ENCODE results near the gene SLIT3. TPM values are rescaled to one million over a fixed set of nuclear protein-coding genes. Genes with fewer than 3 reads are reported as not detected.
A peak's percentile ranks its signal among the peaks of the same experiment; 100 is the strongest.

Gene SLIT3
- total and polyA plus RNA-seq, 2 experiments from 2014 or later: 0.59 to 0.71 TPM

DNA sequence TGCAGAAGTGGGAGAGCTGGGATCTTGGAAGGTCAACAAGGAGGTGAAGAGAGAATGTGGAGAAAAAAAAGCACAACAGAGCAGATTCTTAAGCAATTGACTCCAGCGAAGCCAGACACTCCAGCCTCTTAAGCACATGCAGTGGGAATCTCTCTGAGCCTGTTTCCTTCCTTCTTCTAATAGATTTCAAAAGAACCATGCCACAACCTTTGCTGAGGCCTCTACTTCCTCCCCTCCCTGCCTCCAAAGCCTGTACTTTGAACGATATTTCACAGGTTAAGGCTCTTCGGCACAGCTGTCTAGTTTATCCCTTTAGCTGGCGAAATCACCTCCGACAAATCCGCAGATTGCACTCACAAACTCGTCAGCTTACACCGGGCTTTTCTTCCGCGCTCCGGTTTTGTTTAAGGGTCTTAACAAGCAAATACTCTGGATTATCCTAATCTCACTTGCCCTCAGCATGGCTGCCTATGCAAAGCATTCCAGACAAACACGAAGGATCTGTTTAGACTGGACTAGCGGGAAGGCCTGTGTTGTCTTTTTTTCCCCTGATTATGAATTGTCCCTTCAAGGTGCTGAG is 510.2 kb downstream of the SLIT3 start:
- Histone ChIP-seq H4K20me1 (replicated peaks; ENCODE audit: insufficient read depth) (no peaks in the 10 kb centered on the region), H2AFZ (no peak overlapping the region), H3K79me2 (replicated peaks; ENCODE audit: insufficient read depth) (no peaks in the 10 kb centered on the region), H3K36me3 (ENCODE audit: insufficient read depth) (no peaks in the 10 kb centered on the region), H3K9me2 (ENCODE audit: insufficient read depth) (peaks cover 5% of the 10 kb centered on the region), H3K4me2 (no peak overlapping the region), H3K4me1 (ENCODE audit: insufficient read depth) (peaks cover 5% of the 10 kb centered on the region; the same call in 1 of the 2 replicates), H3K27ac (ENCODE audit: low read depth) (0 out of 2 replicates have a peak overlapping the region, but pooled peaks have one; percentile 14), H3K27me3 (ENCODE audit: insufficient read depth) (no peaks in the 10 kb centered on the region), H3F3A (replicated peaks; ENCODE audit: low read depth) (no peaks in the 10 kb centered on the region), H3K4me3 (no peak overlapping the region)
- Mint-ChIP-seq H3K9me3 (no peaks in the 10 kb centered on the region), H3K27me3 (ENCODE audit: insufficient read depth, low read depth, poor library complexity) (no peaks in the 10 kb centered on the region), H3K27ac (no peak overlapping the region), H3K4me1 (peaks cover 19% of the 10 kb centered on the region), H3K36me3 (ENCODE audit: low read depth) (no peaks in the 10 kb centered on the region), H3K4me3 (no peak overlapping the region)
- no peak for ATAC-seq
- DNase-seq (ENCODE audit: low spot score): no peak
- TF ChIP-seq STAT1 (IDR thresholded peaks at IDR 0.05; ENCODE audit: unreplicated experiment): no peak
- TF ChIP-seq EZH2phosphoT487 (IDR thresholded peaks at IDR 0.05; ENCODE audit: unreplicated experiment): no peak
- no peak for TF ChIP-seq POLR2AphosphoS5 (IDR thresholded peaks at IDR 0.05; ENCODE audit: low read depth)
- no peak for TF ChIP-seq NANOG (IDR thresholded peaks at IDR 0.05; ENCODE audit: borderline replicate concordance)
- TF ChIP-seq CREB1 (CRISPR knock-in tag; IDR thresholded peaks at IDR 0.05; ENCODE audit: low read depth): no peak
- no peak for TF ChIP-seq ZNF114 (CRISPR knock-in tag; IDR thresholded peaks at IDR 0.05)
- TF ChIP-seq, protein P1, sequence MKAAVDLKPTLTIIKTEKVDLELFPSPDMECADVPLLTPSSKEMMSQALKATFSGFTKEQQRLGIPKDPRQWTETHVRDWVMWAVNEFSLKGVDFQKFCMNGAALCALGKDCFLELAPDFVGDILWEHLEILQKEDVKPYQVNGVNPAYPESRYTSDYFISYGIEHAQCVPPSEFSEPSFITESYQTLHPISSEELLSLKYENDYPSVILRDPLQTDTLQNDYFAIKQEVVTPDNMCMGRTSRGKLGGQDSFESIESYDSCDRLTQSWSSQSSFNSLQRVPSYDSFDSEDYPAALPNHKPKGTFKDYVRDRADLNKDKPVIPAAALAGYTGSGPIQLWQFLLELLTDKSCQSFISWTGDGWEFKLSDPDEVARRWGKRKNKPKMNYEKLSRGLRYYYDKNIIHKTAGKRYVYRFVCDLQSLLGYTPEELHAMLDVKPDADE (IDR thresholded peaks at IDR 0.05): no peak
- TF ChIP-seq, protein P2, sequence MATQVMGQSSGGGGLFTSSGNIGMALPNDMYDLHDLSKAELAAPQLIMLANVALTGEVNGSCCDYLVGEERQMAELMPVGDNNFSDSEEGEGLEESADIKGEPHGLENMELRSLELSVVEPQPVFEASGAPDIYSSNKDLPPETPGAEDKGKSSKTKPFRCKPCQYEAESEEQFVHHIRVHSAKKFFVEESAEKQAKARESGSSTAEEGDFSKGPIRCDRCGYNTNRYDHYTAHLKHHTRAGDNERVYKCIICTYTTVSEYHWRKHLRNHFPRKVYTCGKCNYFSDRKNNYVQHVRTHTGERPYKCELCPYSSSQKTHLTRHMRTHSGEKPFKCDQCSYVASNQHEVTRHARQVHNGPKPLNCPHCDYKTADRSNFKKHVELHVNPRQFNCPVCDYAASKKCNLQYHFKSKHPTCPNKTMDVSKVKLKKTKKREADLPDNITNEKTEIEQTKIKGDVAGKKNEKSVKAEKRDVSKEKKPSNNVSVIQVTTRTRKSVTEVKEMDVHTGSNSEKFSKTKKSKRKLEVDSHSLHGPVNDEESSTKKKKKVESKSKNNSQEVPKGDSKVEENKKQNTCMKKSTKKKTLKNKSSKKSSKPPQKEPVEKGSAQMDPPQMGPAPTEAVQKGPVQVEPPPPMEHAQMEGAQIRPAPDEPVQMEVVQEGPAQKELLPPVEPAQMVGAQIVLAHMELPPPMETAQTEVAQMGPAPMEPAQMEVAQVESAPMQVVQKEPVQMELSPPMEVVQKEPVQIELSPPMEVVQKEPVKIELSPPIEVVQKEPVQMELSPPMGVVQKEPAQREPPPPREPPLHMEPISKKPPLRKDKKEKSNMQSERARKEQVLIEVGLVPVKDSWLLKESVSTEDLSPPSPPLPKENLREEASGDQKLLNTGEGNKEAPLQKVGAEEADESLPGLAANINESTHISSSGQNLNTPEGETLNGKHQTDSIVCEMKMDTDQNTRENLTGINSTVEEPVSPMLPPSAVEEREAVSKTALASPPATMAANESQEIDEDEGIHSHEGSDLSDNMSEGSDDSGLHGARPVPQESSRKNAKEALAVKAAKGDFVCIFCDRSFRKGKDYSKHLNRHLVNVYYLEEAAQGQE (IDR thresholded peaks at IDR 0.05; ENCODE audit: unreplicated experiment): no peak
- TF ChIP-seq ZNF331 (CRISPR knock-in tag; IDR thresholded peaks at IDR 0.05; ENCODE audit: low read depth): no peak
- TF ChIP-seq, protein P3, sequence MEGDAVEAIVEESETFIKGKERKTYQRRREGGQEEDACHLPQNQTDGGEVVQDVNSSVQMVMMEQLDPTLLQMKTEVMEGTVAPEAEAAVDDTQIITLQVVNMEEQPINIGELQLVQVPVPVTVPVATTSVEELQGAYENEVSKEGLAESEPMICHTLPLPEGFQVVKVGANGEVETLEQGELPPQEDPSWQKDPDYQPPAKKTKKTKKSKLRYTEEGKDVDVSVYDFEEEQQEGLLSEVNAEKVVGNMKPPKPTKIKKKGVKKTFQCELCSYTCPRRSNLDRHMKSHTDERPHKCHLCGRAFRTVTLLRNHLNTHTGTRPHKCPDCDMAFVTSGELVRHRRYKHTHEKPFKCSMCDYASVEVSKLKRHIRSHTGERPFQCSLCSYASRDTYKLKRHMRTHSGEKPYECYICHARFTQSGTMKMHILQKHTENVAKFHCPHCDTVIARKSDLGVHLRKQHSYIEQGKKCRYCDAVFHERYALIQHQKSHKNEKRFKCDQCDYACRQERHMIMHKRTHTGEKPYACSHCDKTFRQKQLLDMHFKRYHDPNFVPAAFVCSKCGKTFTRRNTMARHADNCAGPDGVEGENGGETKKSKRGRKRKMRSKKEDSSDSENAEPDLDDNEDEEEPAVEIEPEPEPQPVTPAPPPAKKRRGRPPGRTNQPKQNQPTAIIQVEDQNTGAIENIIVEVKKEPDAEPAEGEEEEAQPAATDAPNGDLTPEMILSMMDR (conservative IDR thresholded peaks at IDR 0.05; ENCODE audit: low read depth in 2 of 2): no peak
- no peak for TF ChIP-seq JUNB (IDR thresholded peaks at IDR 0.05; ENCODE audit: unreplicated experiment)

Measured in GM23338 (cell line).